ENCODE data around the gene TPMT. TPM values are rescaled to one million over a fixed set of nuclear protein-coding genes. Genes with fewer than 3 reads are reported as not detected.

TPMT gene
- total RNA-seq, 1 experiment from 2014 or later: 14.4 TPM

- Mint-ChIP-seq H3K9me3 (peaks cover 9% of the 10 kb centered on the region), H3K27me3 (ENCODE audit: low read depth) (no peaks in the 10 kb centered on the region), H3K4me1 (no peaks in the 10 kb centered on the region), H3K36me3 (peaks cover 45% of the 10 kb centered on the region), H3K4me3 (no peak overlapping the region), H3K27ac (no peak overlapping the region)
- ChIA-PET CTCF (interaction anchor here (0.6 kb wide), 1 partner anchor 47 kb away, joined by 6 read pairs; no protein-coding TSS in a partner anchor), POLR2A (no interaction called here)
- DNase-seq (ENCODE audit: low spot score) (no peak), ATAC-seq (no peak)
- no peak for TF ChIP-seq ZNF512 (CRISPR knock-in tag; IDR thresholded peaks at IDR 0.05; ENCODE audit: borderline replicate concordance)
- TF ChIP-seq CBFB (CRISPR knock-in tag; IDR thresholded peaks at IDR 0.05; ENCODE audit: low read depth): no peak
Observed at GRCh38 chr6:18166312-18167036, 11.6 kb upstream of the TPMT start.

GRCh38 chr6:18165751-18166150 lies 10.9 kb upstream of the TPMT start:
- ChIA-PET POLR2A (no interaction called here), CTCF (no interaction called here)
- TF ChIP-seq CREM (CRISPR knock-in tag; IDR thresholded peaks at IDR 0.05): no peak
- TF ChIP-seq E2F1 (CRISPR knock-in tag; IDR thresholded peaks at IDR 0.05): no peak
- TF ChIP-seq, protein P1, sequence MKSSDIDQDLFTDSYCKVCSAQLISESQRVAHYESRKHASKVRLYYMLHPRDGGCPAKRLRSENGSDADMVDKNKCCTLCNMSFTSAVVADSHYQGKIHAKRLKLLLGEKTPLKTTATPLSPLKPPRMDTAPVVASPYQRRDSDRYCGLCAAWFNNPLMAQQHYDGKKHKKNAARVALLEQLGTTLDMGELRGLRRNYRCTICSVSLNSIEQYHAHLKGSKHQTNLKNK (CRISPR knock-in tag; IDR thresholded peaks at IDR 0.05): no peak
- TF ChIP-seq ZNF121 (CRISPR knock-in tag; IDR thresholded peaks at IDR 0.05): no peak
- TF ChIP-seq RELA (CRISPR knock-in tag; IDR thresholded peaks at IDR 0.05; ENCODE audit: borderline replicate concordance): no peak
- TF ChIP-seq ZBTB21 (CRISPR knock-in tag; IDR thresholded peaks at IDR 0.05; ENCODE audit: borderline replicate concordance): no peak
- TF ChIP-seq CREB1 (CRISPR knock-in tag; IDR thresholded peaks at IDR 0.05): no peak
- no peak for TF ChIP-seq ERG (CRISPR knock-in tag; IDR thresholded peaks at IDR 0.05)
- TF ChIP-seq, protein P2, sequence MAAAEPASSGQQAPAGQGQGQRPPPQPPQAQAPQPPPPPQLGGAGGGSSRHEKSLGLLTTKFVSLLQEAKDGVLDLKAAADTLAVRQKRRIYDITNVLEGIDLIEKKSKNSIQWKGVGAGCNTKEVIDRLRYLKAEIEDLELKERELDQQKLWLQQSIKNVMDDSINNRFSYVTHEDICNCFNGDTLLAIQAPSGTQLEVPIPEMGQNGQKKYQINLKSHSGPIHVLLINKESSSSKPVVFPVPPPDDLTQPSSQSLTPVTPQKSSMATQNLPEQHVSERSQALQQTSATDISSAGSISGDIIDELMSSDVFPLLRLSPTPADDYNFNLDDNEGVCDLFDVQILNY (CRISPR knock-in tag; IDR thresholded peaks at IDR 0.05): no peak
- no peak for TF ChIP-seq SOX15 (CRISPR knock-in tag; IDR thresholded peaks at IDR 0.05)
- TF ChIP-seq E2F4 (CRISPR knock-in tag; IDR thresholded peaks at IDR 0.05; ENCODE audit: borderline replicate concordance, low read depth): no peak
- TF ChIP-seq PRRX2 (CRISPR knock-in tag; IDR thresholded peaks at IDR 0.05): no peak
- no peak for TF ChIP-seq GRHL2 (CRISPR knock-in tag; IDR thresholded peaks at IDR 0.05; ENCODE audit: insufficient replicate concordance, severe bottlenecking)
- TF ChIP-seq NR3C1 (CRISPR knock-in tag; conservative IDR thresholded peaks at IDR 0.05; ENCODE audit: low read depth): no peak
- TF ChIP-seq NR2C2 (CRISPR knock-in tag; IDR thresholded peaks at IDR 0.05): no peak
- H3K36me3 Mint-ChIP-seq: peaks cover 53% of the 10 kb centered on the region
- no peak for ATAC-seq
- no peak for DNase-seq (ENCODE audit: low spot score)
- H3K4me3 Mint-ChIP-seq: no peak overlapping the region
- H3K27ac Mint-ChIP-seq: no peak overlapping the region
- H3K9me3 Mint-ChIP-seq: peaks cover 9% of the 10 kb centered on the region
- no peaks in the 10 kb centered on the region for H3K4me1 Mint-ChIP-seq
- H3K27me3 Mint-ChIP-seq (ENCODE audit: low read depth): no peaks in the 10 kb centered on the region

All from WTC11 (cell line).